Measurements from ENCODE around the gene ARID1B. TPM values are rescaled to one million over a fixed set of nuclear protein-coding genes. Genes with fewer than 3 reads are reported as not detected.
A peak's percentile ranks its signal among the peaks of the same experiment; 100 is the strongest.

The ARID1B gene
- total and polyA plus RNA-seq, 2 of the 4 experiments (the other 2 are of a cell fraction), result 14.5 to 20.1 TPM

DNA sequence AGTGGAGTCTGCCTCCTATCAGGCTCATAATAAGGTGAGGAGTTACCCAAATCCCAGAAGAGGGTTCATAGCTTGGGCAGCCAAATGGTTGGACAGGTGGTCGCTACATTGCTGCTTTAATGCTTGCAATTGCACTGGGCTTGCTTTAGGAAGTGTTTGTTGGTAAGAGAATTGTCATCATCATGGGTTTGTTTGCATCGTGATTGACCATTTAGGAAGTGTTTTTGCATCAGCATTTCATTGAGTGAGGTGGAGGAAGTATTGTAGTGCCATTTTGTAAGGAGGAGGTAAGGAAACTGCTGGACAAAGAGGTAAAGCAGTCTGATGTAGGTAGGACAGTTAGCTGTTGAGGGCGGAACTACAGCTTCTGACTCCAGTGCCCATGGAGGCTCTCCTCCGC lies 101.5 kb downstream of the ARID1B start:
- Histone ChIP-seq H4K91ac (ENCODE audit: insufficient read depth, low read depth, low read length) (no peak overlapping the region), H4K8ac (ENCODE audit: low read depth in 2 of 2, low read length in 2 of 2) (no peak overlapping the region), H2AFZ (replicated peaks; ENCODE audit: low read length, poor library complexity) (no peak overlapping the region), H2AK9ac (replicated peaks; ENCODE audit: low read depth, low read length, poor library complexity) (no peak overlapping the region), H2BK5ac (ENCODE audit: low read depth, low read length, poor library complexity, severe bottlenecking) (no peak overlapping the region), H3K18ac (ENCODE audit: low read depth, low read length) (no peak overlapping the region), H3K9me3 (ENCODE audit: control insufficient read depth, insufficient read depth, low read length) (no peaks in the 10 kb centered on the region), H2BK15ac (ENCODE audit: low read depth, low read length) (no peak overlapping the region), H2AK5ac (ENCODE audit: low read depth, low read length) (peak overlapping the region; percentile 13; the same call in 1 of the 2 replicates), H3K4me3 (ENCODE audit: insufficient read depth, low read depth, low read length) (no peak overlapping the region), H3K4ac (ENCODE audit: low read depth, low read length) (no peak overlapping the region), H4K5ac (ENCODE audit: low read depth, low read length) (no peak overlapping the region), H3K36me3 (ENCODE audit: control insufficient read depth, insufficient read depth, low read length) (peaks cover 2% of the 10 kb centered on the region; the same call in 1 of the 2 replicates), H3K56ac (ENCODE audit: extremely low read depth, insufficient read depth, low read length) (no peak overlapping the region), H3K27me3 (ENCODE audit: control insufficient read depth, insufficient read depth, low read length) (no peaks in the 10 kb centered on the region), H2BK20ac (ENCODE audit: low read depth, low read length) (no peak overlapping the region), H3K9ac (ENCODE audit: low read depth, low read length) (no peak overlapping the region), H3K4me1 (ENCODE audit: control insufficient read depth, insufficient read depth, low read length) (peaks cover 17% of the 10 kb centered on the region), H2BK120ac (ENCODE audit: low read depth, low read length) (no peak overlapping the region), H3K9me1 (ENCODE audit: insufficient read depth, low read length) (peaks cover 31% of the 10 kb centered on the region), H3K27ac (ENCODE audit: insufficient read depth, low read length) (no peak overlapping the region), H3K79me1 (ENCODE audit: low read depth in 1 of 2, low read length in 2 of 2) (peaks cover 63 to 81% of the 10 kb centered on the region in 2 experiments), H3K14ac (replicated peaks; ENCODE audit: low read depth, low read length) (peak overlapping the region; percentile 17; the same call in 1 of the 2 replicates), H3K23ac (ENCODE audit: low read depth, low read length) (peak overlapping the region; percentile 30; the same call in 1 of the 2 replicates), H4K20me1 (ENCODE audit: insufficient read depth, low read length) (peaks cover 72% of the 10 kb centered on the region), H3K4me2 (ENCODE audit: low read depth, low read length) (peak overlapping the region; percentile 88; the same call in 1 of the 2 replicates)
- TF ChIP-seq RFX5 (IDR thresholded peaks at IDR 0.05; ENCODE audit: low read depth, low read length) (no peak), MXI1 (IDR thresholded peaks at IDR 0.05; ENCODE audit: borderline replicate concordance, low read depth, low read length) (no peak), CEBPB (IDR thresholded peaks at IDR 0.05; ENCODE audit: low read depth, low read length) (no peak), SMC3 (IDR thresholded peaks at IDR 0.05; ENCODE audit: low read depth, low read length) (no peak), RAD21 (IDR thresholded peaks at IDR 0.05; ENCODE audit: low read length) (no peak), RCOR1 (IDR thresholded peaks at IDR 0.05; ENCODE audit: insufficient replicate concordance, low read length) (no peak), NFE2L2 (IDR thresholded peaks at IDR 0.05; ENCODE audit: low read depth, low read length) (no peak), POLR2A (IDR thresholded peaks at IDR 0.05; ENCODE audit: low read depth, low read length) (no peak), ELK1 (IDR thresholded peaks at IDR 0.05; ENCODE audit: borderline replicate concordance, low read depth, low read length) (no peak), BHLHE40 (IDR thresholded peaks at IDR 0.05; ENCODE audit: low read depth, low read length) (no peak), FOS (IDR thresholded peaks at IDR 0.05; ENCODE audit: low read depth, low read length) (no peak), CHD1 (IDR thresholded peaks at IDR 0.05; ENCODE audit: low read depth, low read length) (no peak)
- intact Hi-C loops (cut with micrococcal nuclease), result no loop called here
- 100% methylated on average over 1 of the region's 4 CpGs; no CpG with 5 or more reads in 1 of the 2 experiments for WGBS, 2 experiments (ENCODE audit: extremely low coverage in 2 of 2, insufficient read length in 1 of 2)
- ATAC-seq (ENCODE audit: low read depth), result no peak
- POLR2A ChIA-PET (ENCODE audit: unreplicated experiment), result no interaction called here
- BruUV-seq (replicated peaks), result no TSS peak
- CTCF ChIA-PET, result interaction anchor here (1.1 kb wide), 1 partner anchor 16 kb away, joined by 3 read pairs; no protein-coding TSS in a partner anchor
- dilution Hi-C loops (cut with HindIII; ENCODE audit: low sequenced_read_pairs, unreplicated experiment), result no loop called here
- in situ Hi-C loops (cut with MboI; ENCODE audit: low sequenced_read_pairs), result no loop called here
- DNase-seq, result no peak

Measured in IMR-90 (cell line).